ENCODE data around the gene ASCC1. TPM values are rescaled to one million over a fixed set of nuclear protein-coding genes. Genes with fewer than 3 reads are reported as not detected.

Gene ASCC1
- total and polyA plus RNA-seq, 2 experiments from 2014 or later: 13.7 to 37.2 TPM

DNA sequence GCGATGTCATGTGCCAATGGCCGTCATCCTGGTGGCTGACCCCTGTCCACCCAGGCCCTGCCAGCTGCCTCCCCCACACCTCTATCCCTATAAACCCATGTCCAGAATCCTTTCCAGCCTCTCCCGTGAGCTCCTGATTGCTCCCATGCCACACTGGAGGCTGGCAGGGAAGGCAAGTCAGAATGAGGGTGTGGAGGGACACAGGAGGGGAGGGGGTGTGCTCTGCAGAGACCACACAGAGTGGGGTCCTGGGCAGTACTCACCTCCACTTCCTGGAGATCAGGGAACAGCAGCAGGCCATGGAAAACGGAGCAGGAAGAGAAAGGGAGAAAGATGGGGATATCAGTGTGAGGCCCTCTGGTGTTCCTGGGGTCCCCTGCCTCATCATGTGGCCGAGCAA is 143.4 kb downstream of the ASCC1 start:
- no peak overlapping the region for H3K27ac Mint-ChIP-seq
- ATAC-seq (no peak), DNase-seq (ENCODE audit: low spot score) (no peak)
- TF ChIP-seq, protein P1, sequence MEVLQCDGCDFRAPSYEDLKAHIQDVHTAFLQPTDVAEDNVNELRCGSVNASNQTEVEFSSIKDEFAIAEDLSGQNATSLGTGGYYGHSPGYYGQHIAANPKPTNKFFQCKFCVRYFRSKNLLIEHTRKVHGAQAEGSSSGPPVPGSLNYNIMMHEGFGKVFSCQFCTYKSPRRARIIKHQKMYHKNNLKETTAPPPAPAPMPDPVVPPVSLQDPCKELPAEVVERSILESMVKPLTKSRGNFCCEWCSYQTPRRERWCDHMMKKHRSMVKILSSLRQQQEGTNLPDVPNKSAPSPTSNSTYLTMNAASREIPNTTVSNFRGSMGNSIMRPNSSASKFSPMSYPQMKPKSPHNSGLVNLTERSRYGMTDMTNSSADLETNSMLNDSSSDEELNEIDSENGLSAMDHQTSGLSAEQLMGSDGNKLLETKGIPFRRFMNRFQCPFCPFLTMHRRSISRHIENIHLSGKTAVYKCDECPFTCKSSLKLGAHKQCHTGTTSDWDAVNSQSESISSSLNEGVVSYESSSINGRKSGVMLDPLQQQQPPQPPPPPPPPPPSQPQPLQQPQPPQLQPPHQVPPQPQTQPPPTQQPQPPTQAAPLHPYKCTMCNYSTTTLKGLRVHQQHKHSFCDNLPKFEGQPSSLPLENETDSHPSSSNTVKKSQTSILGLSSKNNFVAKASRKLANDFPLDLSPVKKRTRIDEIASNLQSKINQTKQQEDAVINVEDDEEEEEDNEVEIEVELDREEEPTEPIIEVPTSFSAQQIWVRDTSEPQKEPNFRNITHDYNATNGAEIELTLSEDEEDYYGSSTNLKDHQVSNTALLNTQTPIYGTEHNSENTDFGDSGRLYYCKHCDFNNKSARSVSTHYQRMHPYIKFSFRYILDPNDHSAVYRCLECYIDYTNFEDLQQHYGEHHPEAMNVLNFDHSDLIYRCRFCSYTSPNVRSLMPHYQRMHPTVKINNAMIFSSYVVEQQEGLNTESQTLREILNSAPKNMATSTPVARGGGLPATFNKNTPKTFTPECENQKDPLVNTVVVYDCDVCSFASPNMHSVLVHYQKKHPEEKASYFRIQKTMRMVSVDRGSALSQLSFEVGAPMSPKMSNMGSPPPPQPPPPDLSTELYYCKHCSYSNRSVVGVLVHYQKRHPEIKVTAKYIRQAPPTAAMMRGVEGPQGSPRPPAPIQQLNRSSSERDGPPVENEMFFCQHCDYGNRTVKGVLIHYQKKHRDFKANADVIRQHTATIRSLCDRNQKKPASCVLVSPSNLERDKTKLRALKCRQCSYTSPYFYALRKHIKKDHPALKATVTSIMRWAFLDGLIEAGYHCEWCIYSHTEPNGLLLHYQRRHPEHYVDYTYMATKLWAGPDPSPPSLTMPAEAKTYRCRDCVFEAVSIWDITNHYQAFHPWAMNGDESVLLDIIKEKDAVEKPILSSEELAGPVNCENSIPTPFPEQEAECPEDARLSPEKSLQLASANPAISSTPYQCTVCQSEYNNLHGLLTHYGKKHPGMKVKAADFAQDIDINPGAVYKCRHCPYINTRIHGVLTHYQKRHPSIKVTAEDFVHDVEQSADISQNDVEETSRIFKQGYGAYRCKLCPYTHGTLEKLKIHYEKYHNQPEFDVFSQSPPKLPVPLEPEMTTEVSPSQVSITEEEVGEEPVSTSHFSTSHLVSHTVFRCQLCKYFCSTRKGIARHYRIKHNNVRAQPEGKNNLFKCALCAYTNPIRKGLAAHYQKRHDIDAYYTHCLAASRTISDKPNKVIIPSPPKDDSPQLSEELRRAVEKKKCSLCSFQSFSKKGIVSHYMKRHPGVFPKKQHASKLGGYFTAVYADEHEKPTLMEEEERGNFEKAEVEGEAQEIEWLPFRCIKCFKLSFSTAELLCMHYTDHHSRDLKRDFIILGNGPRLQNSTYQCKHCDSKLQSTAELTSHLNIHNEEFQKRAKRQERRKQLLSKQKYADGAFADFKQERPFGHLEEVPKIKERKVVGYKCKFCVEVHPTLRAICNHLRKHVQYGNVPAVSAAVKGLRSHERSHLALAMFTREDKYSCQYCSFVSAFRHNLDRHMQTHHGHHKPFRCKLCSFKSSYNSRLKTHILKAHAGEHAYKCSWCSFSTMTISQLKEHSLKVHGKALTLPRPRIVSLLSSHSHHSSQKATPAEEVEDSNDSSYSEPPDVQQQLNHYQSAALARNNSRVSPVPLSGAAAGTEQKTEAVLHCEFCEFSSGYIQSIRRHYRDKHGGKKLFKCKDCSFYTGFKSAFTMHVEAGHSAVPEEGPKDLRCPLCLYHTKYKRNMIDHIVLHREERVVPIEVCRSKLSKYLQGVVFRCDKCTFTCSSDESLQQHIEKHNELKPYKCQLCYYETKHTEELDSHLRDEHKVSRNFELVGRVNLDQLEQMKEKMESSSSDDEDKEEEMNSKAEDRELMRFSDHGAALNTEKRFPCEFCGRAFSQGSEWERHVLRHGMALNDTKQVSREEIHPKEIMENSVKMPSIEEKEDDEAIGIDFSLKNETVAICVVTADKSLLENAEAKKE (CRISPR knock-in tag; IDR thresholded peaks at IDR 0.05): no peak
- TF ChIP-seq STAT1 (IDR thresholded peaks at IDR 0.05; ENCODE audit: unreplicated experiment) (no peak), CREB1 (CRISPR knock-in tag; IDR thresholded peaks at IDR 0.05; ENCODE audit: low read depth) (no peak), POLR2AphosphoS5 (IDR thresholded peaks at IDR 0.05; ENCODE audit: low read depth) (no peak), EZH2phosphoT487 (IDR thresholded peaks at IDR 0.05; ENCODE audit: unreplicated experiment) (no peak), ZNF331 (CRISPR knock-in tag; IDR thresholded peaks at IDR 0.05; ENCODE audit: low read depth) (no peak), NANOG (IDR thresholded peaks at IDR 0.05; ENCODE audit: borderline replicate concordance) (no peak), JUNB (IDR thresholded peaks at IDR 0.05; ENCODE audit: unreplicated experiment) (no peak), EZH2 (IDR thresholded peaks at IDR 0.05; ENCODE audit: low read depth, unreplicated experiment) (no peak), ZNF114 (CRISPR knock-in tag; IDR thresholded peaks at IDR 0.05) (no peak)
- TF ChIP-seq, protein P2, sequence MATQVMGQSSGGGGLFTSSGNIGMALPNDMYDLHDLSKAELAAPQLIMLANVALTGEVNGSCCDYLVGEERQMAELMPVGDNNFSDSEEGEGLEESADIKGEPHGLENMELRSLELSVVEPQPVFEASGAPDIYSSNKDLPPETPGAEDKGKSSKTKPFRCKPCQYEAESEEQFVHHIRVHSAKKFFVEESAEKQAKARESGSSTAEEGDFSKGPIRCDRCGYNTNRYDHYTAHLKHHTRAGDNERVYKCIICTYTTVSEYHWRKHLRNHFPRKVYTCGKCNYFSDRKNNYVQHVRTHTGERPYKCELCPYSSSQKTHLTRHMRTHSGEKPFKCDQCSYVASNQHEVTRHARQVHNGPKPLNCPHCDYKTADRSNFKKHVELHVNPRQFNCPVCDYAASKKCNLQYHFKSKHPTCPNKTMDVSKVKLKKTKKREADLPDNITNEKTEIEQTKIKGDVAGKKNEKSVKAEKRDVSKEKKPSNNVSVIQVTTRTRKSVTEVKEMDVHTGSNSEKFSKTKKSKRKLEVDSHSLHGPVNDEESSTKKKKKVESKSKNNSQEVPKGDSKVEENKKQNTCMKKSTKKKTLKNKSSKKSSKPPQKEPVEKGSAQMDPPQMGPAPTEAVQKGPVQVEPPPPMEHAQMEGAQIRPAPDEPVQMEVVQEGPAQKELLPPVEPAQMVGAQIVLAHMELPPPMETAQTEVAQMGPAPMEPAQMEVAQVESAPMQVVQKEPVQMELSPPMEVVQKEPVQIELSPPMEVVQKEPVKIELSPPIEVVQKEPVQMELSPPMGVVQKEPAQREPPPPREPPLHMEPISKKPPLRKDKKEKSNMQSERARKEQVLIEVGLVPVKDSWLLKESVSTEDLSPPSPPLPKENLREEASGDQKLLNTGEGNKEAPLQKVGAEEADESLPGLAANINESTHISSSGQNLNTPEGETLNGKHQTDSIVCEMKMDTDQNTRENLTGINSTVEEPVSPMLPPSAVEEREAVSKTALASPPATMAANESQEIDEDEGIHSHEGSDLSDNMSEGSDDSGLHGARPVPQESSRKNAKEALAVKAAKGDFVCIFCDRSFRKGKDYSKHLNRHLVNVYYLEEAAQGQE (IDR thresholded peaks at IDR 0.05; ENCODE audit: unreplicated experiment): no peak
- TF ChIP-seq, protein P3, sequence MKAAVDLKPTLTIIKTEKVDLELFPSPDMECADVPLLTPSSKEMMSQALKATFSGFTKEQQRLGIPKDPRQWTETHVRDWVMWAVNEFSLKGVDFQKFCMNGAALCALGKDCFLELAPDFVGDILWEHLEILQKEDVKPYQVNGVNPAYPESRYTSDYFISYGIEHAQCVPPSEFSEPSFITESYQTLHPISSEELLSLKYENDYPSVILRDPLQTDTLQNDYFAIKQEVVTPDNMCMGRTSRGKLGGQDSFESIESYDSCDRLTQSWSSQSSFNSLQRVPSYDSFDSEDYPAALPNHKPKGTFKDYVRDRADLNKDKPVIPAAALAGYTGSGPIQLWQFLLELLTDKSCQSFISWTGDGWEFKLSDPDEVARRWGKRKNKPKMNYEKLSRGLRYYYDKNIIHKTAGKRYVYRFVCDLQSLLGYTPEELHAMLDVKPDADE (IDR thresholded peaks at IDR 0.05): no peak
- TF ChIP-seq, protein P4, sequence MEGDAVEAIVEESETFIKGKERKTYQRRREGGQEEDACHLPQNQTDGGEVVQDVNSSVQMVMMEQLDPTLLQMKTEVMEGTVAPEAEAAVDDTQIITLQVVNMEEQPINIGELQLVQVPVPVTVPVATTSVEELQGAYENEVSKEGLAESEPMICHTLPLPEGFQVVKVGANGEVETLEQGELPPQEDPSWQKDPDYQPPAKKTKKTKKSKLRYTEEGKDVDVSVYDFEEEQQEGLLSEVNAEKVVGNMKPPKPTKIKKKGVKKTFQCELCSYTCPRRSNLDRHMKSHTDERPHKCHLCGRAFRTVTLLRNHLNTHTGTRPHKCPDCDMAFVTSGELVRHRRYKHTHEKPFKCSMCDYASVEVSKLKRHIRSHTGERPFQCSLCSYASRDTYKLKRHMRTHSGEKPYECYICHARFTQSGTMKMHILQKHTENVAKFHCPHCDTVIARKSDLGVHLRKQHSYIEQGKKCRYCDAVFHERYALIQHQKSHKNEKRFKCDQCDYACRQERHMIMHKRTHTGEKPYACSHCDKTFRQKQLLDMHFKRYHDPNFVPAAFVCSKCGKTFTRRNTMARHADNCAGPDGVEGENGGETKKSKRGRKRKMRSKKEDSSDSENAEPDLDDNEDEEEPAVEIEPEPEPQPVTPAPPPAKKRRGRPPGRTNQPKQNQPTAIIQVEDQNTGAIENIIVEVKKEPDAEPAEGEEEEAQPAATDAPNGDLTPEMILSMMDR (conservative IDR thresholded peaks at IDR 0.05; ENCODE audit: low read depth in 2 of 2): no peak
- no peak overlapping the region for H3K4me3 ChIP-seq
- no peaks in the 10 kb centered on the region for H4K20me1 ChIP-seq (replicated peaks; ENCODE audit: insufficient read depth)
- H3K4me1 Mint-ChIP-seq: peaks cover 8% of the 10 kb centered on the region; the same call in 2 of the 3 replicates
- peaks cover 26% of the 10 kb centered on the region for H3K27me3 Mint-ChIP-seq (ENCODE audit: insufficient read depth, low read depth, poor library complexity)
- no peaks in the 10 kb centered on the region for H3K27me3 ChIP-seq (ENCODE audit: insufficient read depth)
- H3K4me3 Mint-ChIP-seq: no peak overlapping the region
- H3K4me1 ChIP-seq (ENCODE audit: insufficient read depth): no peaks in the 10 kb centered on the region
- H3K9me3 Mint-ChIP-seq: no peaks in the 10 kb centered on the region
- H3K9me2 ChIP-seq (ENCODE audit: insufficient read depth): no peaks in the 10 kb centered on the region
- H3F3A ChIP-seq (replicated peaks; ENCODE audit: low read depth): no peaks in the 10 kb centered on the region
- H3K27ac ChIP-seq (ENCODE audit: low read depth): no peak overlapping the region
- no peak overlapping the region for H3K4me2 ChIP-seq
- no peaks in the 10 kb centered on the region; the same call in 1 of the 2 replicates for H3K36me3 ChIP-seq (ENCODE audit: insufficient read depth)
- H2AFZ ChIP-seq: no peak overlapping the region
- H3K36me3 Mint-ChIP-seq (ENCODE audit: low read depth): no peaks in the 10 kb centered on the region
- no peaks in the 10 kb centered on the region for H3K79me2 ChIP-seq (replicated peaks; ENCODE audit: insufficient read depth)

Data from GM23338 (cell line).